ENCODE results near the gene PDXK. TPM values are rescaled to one million over a fixed set of nuclear protein-coding genes. Genes with fewer than 3 reads are reported as not detected.

Gene PDXK
- total RNA-seq, 1 experiment from 2014 or later: 210 TPM

- no peaks in the 10 kb centered on the region for H3K9me3 Mint-ChIP-seq (ENCODE audit: unreplicated experiment)
- H3K36me3 Mint-ChIP-seq (ENCODE audit: insufficient read depth, unreplicated experiment): peaks cover 55% of the 10 kb centered on the region
- H3K4me3 Mint-ChIP-seq (ENCODE audit: unreplicated experiment): no peak overlapping the region
- H3K27ac Mint-ChIP-seq (ENCODE audit: low read depth, unreplicated experiment): no peak overlapping the region
- H3K4me1 Mint-ChIP-seq (ENCODE audit: insufficient read depth, unreplicated experiment): peaks cover 56% of the 10 kb centered on the region
- DNase-seq (ENCODE audit: unreplicated experiment): no peak
- intact Hi-C loops (cut with micrococcal nuclease): no loop called here
- ChIA-PET CTCF (interaction anchor here (0.6 kb wide), 1 partner anchor 74 kb away, joined by 3 read pairs; no protein-coding TSS in a partner anchor), POLR2A (interaction anchor here (1.2 kb wide), 1 partner anchor 11 kb away, joined by 3 read pairs; no protein-coding TSS in a partner anchor)
- TF ChIP-seq CTCF (IDR thresholded peaks at IDR 0.05; ENCODE audit: unreplicated experiment): no peak
- BruUV-seq (replicated peaks): no TSS peak
- H3K27me3 Mint-ChIP-seq (ENCODE audit: insufficient read depth, unreplicated experiment): no peaks in the 10 kb centered on the region
Measured at GRCh38 chr21:43731476-43731875, 12.5 kb downstream of the PDXK start.

GRCh38 chr21:43731891-43732711 lies 13.2 kb downstream of the PDXK start:
- Mint-ChIP-seq H3K4me3 (ENCODE audit: unreplicated experiment) (no peak overlapping the region), H3K4me1 (ENCODE audit: insufficient read depth, unreplicated experiment) (peaks cover 50% of the 10 kb centered on the region), H3K27me3 (ENCODE audit: insufficient read depth, unreplicated experiment) (no peaks in the 10 kb centered on the region), H3K27ac (ENCODE audit: low read depth, unreplicated experiment) (no peak overlapping the region), H3K36me3 (ENCODE audit: insufficient read depth, unreplicated experiment) (peaks cover 59% of the 10 kb centered on the region), H3K9me3 (ENCODE audit: unreplicated experiment) (no peaks in the 10 kb centered on the region)
- peak; percentile 52 for DNase-seq (ENCODE audit: unreplicated experiment)
- BruUV-seq (replicated peaks): no TSS peak
- intact Hi-C loops (cut with micrococcal nuclease): no loop called here
- no peak for TF ChIP-seq CTCF (IDR thresholded peaks at IDR 0.05; ENCODE audit: unreplicated experiment)
- ChIA-PET CTCF (interaction anchor here (0.6 kb wide), 1 partner anchor 75 kb away, joined by 3 read pairs; no protein-coding TSS in a partner anchor), POLR2A (interaction anchor here (1.2 kb wide), 1 partner anchor 11 kb away, joined by 3 read pairs; no protein-coding TSS in a partner anchor)

GRCh38 chr21:43733060-43733459 lies 14.1 kb downstream of the PDXK start:
- intact Hi-C loops (cut with micrococcal nuclease): no loop called here
- Mint-ChIP-seq H3K27ac (ENCODE audit: low read depth, unreplicated experiment) (no peak overlapping the region), H3K27me3 (ENCODE audit: insufficient read depth, unreplicated experiment) (no peaks in the 10 kb centered on the region), H3K4me1 (ENCODE audit: insufficient read depth, unreplicated experiment) (peaks cover 40% of the 10 kb centered on the region), H3K36me3 (ENCODE audit: insufficient read depth, unreplicated experiment) (peaks cover 64% of the 10 kb centered on the region), H3K4me3 (ENCODE audit: unreplicated experiment) (no peak overlapping the region), H3K9me3 (ENCODE audit: unreplicated experiment) (no peaks in the 10 kb centered on the region)
- CTCF ChIA-PET: no interaction called here
- no peak for TF ChIP-seq CTCF (IDR thresholded peaks at IDR 0.05; ENCODE audit: unreplicated experiment)
- POLR2A ChIA-PET: interaction anchor here (0.6 to 1.5 kb wide), 6 partner anchors 7 to 35 kb away, joined by 3 to 7 read pairs (median 4); partner anchors contain the start of gene PDXK
- no peak for DNase-seq (ENCODE audit: unreplicated experiment)
- no TSS peak for BruUV-seq (replicated peaks)

- H3K27me3 Mint-ChIP-seq (ENCODE audit: insufficient read depth, unreplicated experiment): no peaks in the 10 kb centered on the region
Measured at GRCh38 chr21:43733529-43734071, 14.7 kb downstream of the PDXK start.

More at GRCh38 chr21:43733529-43734071, 14.7 kb downstream of the PDXK start:
- BruUV-seq (replicated peaks): no TSS peak
- ChIA-PET CTCF (no interaction called here), POLR2A (interaction anchor here (0.6 to 1.5 kb wide), 9 partner anchors 8 to 1002 kb away, joined by 3 to 7 read pairs (median 4); partner anchors contain the start of genes HSF2BP, PDXK and RRP1B)
- peak overlapping the region; percentile 15 for H3K4me3 Mint-ChIP-seq (ENCODE audit: unreplicated experiment)
- peaks cover 35% of the 10 kb centered on the region for H3K4me1 Mint-ChIP-seq (ENCODE audit: insufficient read depth, unreplicated experiment)
- H3K9me3 Mint-ChIP-seq (ENCODE audit: unreplicated experiment): no peaks in the 10 kb centered on the region
- peak; percentile 44 for DNase-seq (ENCODE audit: unreplicated experiment)
- intact Hi-C loops (cut with micrococcal nuclease): no loop called here
- peak overlapping the region; percentile 44 for H3K27ac Mint-ChIP-seq (ENCODE audit: low read depth, unreplicated experiment)
- no peak for TF ChIP-seq CTCF (IDR thresholded peaks at IDR 0.05; ENCODE audit: unreplicated experiment)
- peaks cover 65% of the 10 kb centered on the region for H3K36me3 Mint-ChIP-seq (ENCODE audit: insufficient read depth, unreplicated experiment)
